SKM-1 treated with dmso at 0.1 percent for 144 hours (cell line): ENCODE results near the gene MLLT3.

Experiments
- DNase-seq: peaks from one replicate; lab custom pipeline; 2025; ENCODE audit not compliant: unreplicated experiment; lab: John Stamatoyannopoulos, UW

MLLT3 gene

DNA sequence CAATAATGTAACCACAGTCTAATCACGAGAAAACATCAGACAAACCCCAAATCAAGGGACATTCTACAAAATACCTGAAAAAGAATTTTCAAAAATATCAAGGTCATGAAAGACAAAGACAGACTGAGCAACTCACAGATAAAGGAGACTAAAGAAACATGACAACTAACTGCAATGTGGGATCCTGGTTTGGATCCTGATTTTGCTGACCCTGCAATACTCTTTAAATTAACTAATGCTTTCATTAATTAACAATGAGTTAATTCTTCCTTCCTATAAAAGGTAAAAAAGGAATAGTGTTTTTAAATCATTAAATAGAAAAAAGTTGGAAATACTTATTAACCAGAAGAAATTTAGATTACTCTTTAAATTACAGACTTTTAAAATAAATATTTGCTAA is 103.6 kb downstream of the MLLT3 start:
- DNase-seq: no peak

DNA sequence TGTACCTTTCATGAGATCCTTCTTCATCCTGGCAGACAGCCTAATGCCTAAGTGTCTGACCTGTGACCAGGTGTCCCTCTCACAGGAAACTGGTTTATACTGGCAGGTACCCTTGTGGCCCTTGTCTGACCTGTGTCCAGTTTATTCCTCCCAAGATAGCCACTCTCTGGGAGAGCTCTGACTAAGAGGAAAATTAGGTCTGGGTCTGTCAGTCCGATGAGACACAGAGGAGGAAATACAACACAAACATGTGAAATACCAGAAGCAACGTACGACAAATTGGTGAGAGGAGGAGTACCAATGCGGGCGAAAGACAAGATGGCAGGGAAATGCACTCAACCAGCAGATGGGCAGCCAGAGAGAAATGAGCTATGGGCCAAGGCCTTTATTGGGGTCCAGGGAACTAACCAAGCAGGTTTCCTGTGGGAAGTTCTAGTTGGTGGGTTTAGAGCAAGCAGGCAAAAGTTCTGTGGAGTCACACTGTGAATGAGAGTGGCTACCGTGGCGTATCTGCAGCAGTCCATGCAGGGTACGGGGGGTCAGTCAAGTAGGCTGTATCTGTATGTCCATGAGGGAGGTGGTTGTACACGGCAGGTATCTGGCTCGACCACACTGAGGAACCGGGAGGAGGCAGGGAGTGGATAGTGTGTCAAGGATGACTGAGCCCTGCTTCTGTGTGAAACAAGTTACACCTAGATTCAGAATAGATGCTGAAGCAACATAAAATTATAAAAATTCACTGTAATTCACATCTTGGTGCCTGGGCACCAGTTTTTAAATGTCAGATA is 109.0 kb downstream of the MLLT3 start:
- DNase-seq: no peak

DNA sequence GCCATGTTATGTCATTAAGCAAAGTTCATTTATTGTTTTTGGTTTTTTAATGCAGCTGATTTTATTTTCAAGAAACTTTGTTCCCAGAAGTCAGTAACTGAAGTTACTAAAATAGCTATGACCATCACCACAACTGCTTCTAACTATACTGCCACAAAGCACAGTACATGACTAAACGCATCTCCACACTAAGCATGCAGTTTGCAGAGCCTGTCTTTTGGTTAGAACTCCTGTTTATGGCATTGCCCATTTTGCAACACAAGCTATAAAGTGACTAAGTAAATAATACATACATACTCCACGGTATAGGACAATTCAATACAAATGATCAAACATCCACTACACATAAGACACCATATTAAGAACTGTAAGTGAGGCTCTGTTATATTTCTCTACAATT is 109.7 kb downstream of the MLLT3 start:
- no peak for DNase-seq

DNA sequence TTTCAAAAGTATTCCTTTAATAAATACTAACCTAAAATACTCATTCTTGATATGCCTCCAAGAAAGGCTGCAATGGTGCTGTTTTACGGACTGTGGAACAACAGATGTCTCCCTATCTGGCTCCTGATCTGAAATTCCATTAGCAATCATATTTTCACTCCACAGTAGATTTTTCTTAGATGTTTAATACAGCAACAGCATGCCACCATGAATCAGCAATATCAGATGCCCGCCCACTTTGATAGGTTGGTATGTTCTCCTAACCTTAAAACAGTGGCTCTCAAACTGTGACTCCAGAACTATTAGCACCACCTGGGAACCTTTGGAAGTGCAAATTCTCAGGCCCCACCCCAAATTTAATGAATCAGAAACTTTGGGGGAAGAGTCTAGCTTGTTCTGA is 110.2 kb downstream of the MLLT3 start:
- DNase-seq: no peak

DNA sequence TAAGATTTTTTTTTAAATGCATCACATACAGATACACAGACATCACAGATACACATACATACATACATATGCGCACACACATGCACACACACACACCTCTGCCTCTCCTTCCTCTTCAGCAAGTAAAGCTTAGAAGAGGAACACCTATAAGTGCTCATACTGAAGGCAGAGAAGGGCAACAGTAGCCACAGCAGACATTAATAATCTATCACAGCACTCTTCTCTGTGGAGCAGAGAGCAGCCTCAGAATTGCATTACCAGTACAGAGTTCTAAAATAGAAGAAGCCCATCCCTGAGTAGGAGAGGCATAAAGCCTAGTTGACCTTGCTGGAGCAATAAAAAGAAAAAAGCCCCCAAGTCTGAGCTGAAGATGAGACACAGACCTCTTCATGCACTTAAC is 110.6 kb downstream of the MLLT3 start:
- no peak for DNase-seq

DNA sequence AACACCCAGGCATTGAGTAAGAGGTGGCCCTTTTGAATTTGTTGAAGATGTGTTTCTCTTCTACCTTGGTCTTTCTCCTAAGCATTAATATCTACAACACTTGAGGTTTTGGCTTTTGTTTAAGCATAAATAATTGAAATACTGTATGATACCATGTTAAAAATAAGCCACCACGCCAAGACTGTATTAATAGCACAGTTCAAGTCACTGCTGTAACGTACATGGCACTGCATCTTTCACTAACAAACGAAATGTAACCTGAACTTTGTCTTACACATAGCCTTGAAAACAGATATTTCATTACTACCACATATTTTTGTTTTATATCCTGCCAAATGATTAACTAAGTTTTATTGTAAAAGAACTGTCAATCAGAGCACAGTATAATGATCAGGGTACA is 112.8 kb downstream of the MLLT3 start:
- DNase-seq: no peak

DNA sequence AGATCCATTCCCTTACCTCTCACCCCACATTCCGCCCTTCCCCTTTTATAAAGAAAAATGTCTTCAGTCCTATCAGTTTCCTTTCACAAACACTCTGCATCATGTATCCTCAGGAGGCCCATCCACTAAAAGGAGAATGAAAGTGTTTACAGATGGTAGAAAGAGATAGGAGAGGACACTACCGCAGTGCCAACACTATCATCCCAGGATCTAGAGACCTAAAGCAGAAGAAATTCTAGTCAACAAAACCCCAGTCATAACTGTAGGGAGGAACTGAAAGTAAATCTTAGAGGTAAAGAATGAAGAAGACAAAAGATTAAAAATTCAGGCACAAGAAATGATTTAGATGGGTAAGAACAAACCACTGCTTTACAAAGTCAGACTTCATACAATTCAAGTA is 114.1 kb downstream of the MLLT3 start:
- peak; percentile 4 for DNase-seq

DNA sequence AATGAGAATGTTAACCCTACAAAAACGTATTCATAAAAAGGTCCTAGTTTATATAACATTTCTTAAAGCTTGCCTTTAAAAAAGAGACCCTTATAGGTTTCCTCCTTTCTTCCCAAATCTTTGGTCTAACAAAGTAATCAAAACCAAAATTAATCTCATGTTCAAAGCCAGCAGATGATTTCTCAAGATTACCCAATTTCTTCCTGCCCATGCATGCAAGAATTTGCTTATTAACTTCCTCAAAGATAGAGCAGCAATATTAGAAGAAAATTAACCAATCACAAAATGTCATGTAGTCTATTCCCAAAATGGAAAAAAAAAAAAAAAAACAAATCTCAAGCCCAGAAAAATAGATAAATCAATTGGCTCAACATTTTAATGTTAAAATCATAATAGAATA is 114.9 kb downstream of the MLLT3 start:
- peak; percentile 22 for DNase-seq

DNA sequence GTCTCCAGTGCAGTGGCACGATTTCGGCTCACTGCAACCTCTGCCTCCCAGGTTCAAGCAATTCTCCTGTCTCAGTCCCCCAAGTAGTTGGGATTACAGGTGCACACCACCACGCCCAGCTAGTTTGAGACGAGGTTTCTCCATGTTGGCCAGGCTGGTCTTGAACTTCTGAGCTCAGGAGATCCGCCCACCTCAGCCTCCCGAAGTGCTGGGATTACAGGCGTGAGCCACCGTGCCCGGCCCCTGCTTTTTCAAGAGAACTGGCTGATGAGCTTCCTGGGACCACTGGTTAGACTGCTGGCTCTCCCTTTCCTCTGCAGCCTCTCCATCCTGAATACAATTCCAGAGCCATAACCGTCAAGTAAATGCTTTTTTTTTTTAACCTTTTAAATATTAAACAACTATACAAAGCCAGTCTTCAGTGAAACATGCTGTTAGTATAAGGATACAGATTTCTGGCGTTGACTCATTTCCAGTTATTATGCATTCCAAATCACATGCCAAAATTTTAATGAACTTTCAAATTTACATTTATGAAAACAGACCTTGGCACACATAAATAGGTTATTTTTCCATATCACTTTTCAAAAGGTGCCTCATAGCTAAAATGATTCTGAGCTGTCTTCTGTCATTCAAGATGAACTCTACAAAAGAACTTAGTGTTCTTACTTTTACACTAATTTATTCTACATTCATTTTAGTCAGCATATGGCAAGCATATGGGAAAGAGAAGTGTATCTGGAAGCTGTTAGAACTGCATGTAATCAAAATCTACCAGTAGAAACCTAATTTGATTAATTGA is 116.0 kb downstream of the MLLT3 start:
- DNase-seq: no peak

DNA sequence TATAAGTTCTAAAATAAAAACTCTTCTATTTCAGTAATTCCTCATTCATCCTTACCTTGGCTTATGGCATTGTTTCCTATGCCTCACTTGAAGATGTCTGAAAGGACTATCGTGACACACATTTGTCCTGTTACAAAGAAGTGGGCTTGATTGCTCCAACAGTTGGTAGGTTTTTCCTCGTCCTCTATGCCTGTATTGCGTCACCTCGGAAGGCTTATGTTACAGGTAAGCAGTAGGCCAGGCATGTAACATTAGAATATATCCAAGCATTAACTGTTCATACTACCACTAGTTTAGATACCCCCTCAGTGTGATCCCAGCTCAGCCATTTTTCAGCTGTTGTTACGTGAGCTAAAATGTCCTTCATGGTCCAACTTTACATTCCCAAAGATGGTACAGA is 116.7 kb downstream of the MLLT3 start:
- no peak for DNase-seq

DNA sequence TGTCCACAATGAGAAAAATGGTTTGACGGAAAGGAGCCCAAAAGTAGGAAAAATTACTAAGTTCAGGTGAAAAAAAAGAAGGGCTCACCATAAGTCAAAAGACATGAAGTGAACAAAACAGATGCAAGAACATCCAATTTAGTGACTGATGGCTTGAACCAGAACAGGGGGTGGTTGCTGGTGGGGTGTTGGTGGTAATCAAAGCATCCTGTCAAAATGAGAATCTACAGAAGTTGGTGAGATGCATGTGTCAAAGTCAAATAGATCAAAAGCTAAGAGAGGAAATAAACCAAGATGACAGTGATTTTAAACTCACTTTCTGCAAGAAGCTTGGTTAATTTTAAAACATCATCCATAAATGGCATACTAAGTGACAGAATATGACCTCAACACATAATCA is 117.4 kb downstream of the MLLT3 start:
- no peak for DNase-seq

DNA sequence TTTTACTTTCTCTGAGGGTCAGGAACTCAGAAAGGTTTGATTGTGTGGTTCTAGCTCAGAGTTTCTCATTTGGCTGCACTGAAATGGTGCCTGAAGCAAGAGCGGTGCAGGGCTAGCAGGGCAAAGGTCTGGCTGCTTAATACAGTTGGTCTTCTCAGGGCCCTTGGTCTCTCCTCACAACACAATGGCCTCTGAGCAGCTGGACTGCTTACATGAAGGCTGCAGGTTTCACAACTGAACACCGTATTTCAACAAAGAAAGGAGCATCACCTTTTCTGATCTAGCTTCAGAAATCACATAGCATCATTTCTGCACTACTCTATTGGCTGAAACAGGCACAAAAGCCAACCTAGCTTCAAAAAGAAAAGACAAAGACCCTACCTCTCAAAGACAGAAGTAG is 122.2 kb downstream of the MLLT3 start:
- no peak for DNase-seq

DNA sequence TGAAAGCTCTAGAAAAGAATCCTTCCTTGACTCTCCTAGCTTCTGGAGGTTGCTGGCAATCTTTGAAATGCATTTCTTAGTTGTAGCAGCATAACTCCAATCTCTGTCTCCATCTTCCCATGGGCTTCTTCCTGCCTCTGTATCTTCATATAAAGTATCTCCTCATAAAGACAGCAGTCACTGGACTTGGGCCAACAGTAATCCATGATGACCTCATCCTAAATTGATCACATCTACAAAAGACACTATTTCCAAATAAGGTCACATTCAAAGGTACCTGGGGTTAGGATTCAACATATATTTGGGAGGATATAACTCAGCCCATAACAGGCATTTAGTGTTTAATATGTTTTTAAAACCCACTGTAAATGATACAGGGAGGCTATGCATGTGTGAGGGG is 123.3 kb downstream of the MLLT3 start:
- DNase-seq: no peak

DNA sequence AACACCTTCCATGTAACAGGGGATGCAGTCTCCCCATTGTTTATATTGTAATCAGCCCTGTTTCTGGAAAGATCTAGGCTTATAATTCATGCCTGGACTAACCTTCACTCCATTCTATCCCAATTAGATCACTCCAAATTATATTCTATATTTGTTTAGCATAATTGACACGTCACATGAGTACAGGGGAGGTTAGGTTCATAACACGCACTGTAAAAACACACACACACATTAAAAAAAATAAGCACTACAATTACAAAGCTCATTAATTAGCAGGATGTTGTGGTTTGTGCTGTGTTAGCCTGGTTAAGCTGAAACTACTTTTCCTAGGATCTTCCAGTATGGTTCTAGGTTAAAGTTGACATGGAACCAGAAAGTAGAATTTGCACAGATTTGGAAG is 126.0 kb downstream of the MLLT3 start:
- DNase-seq: no peak

DNA sequence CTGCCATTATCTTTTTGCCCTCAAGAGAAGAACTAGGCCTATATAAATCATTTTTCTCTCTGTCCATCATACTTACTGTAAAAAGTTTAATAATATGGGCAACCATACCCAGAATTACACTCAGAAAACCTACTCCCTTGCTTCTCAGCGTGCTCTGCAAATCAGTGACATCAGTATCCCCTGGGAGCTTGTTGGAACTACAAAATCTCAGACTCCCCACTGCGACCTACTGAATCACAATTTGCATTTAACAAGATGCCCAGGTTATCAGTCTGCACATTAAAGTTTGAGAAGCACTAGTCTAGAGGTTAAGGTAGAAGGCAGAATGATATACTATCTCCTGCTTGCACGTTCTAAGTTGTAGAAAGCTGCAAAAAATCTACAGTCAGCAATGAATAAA is 127.2 kb downstream of the MLLT3 start:
- no peak for DNase-seq

DNA sequence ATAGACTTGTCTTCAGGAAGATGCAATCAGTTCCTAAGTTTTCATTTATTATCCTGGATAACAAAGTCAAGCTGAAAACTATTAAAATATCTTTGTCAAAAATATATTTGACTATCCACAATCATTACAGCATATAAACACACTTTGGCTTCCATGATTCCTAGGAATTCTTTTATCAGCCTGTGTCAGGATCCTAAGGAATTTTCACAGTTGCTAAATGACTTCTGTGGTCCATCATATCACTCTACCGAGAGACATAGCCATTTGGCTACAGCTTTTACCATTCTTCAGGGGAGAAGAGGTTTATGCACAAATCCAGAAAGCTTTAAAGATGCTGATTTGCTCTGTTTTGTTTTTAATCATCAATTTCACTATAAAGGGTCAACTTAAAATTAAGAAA is 128.3 kb downstream of the MLLT3 start:
- no peak for DNase-seq

DNA sequence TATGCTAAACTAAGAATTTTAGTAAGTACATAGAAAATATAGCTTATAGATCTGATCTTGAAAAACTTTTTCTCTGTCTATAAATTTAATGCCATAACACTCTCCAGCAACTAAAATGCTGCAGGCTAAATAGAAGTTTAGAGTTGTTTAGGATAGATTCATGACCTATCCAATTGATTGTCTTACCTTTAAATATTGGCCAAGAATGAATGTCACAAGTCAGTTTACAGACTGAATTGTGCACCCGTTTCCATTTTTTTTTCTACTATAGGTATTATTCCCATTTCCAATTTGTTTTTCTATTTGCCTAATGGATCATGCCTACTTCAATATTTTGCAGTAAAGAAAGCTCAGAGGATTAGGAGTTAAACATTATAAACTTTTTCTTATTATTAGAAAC is 129.5 kb downstream of the MLLT3 start:
- no peak for DNase-seq

DNA sequence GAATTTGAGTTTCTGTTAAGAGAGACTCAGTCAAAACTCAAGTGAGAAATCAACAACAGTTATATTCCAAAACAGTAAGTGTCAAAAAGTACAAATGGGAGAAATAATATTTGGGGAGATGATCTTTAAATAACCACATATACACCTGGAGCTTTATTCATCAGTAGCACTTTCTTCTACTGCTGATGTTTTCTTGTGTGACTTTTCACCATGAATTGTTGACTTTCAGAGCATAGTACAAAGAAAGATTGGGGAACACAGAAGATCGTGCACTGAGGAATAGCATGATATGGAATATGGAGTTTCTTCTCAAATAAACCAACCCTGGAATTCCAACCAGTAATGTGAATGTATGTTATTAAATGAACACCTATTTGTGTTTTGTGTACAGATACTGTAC is 130.7 kb downstream of the MLLT3 start:
- no peak for DNase-seq

DNA sequence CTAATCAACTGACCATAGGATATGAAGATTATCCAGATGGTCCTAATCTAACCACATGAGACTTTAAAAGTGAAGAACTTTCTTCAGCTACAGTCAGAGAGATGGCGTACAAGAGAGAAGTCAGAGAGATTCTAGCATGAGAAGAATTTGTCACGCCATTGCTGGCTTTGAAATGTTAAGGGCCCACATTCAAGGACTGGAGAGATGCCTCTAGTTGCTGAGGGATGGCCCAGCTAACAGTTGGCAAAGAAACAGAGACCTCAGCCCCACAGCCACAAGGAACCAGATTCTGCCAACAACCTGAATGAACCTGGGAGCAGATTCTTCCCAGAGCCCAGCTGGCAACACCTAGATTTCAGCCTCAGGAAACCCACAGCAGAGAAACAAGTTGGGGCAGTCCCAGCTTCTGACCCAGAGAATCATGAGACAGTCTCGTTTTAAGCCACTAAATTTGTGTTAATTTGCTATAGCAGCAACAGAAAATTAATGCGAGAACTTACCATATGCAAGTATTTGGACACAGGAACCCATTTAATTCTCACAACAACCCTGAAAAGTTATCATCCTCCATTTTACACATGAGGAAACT is 132.0 kb downstream of the MLLT3 start:
- no peak for DNase-seq

DNA sequence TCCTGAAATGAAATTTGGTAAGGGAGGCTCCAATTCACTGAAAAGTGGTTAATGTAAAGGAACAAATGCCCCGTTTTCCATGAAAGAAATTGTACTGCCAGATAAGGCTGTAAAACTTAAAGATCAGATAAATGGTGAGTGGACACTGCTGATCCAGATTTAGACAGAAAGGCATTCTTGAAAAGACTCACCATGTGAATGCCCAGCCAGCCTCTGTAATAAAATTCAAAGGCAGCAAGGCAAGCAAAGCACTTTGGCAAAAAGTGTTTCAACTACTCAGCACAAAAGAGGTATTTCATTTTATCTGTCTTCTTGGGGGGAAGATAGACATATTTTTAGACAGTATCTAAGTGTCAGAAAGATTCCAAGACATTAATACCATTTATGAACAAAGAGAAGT is 133.6 kb downstream of the MLLT3 start:
- DNase-seq: no peak

DNA sequence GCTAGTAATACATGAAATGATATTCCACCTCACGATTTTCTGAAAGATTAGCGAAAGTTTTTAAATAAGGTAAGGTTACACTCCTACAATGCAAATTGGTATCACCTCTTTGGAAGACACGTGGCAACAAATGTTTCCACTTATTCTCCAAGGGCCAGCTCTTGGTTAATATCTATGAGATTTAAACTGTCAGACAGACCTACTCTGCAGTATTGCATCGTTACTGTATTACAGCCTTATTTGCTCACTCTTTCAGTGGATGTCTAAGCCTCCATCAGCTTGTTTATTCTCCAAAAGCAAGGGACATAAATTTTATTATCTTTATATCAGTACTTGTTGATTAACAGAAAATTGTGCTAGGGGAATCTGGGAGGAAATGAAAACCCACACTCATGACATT is 135.7 kb downstream of the MLLT3 start:
- DNase-seq: no peak

DNA sequence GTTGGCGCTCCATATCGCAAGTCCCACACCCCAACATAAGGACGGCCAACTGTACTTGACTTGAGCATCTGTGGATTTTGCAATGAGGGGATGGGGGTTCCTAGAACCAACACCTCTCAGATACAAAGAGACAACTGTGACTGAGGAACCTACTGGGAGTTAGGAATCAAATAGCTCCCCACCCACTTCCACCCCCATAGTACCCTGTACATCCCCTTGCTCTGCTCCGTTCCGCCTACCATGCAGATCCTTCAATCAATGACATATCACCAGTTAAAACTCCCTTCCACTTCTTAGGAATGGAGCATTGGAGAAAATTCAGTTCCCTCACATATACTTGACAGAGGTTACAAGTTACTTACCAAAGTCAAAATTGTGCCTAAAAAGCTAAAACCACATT is 140.9 kb downstream of the MLLT3 start:
- DNase-seq: no peak
